Measurements from ENCODE around the gene CAPN5.

The CAPN5 gene

GRCh38 chr11:77136074-77136473 lies 69.3 kb downstream of the CAPN5 start:
- DNase-seq (ENCODE audit: low read depth) = no peak

- no peak for DNase-seq (ENCODE audit: low read depth)
These were observed 70.1 kb downstream of the CAPN5 start for GRCh38 chr11:77136784-77137420.

- DNase-seq (ENCODE audit: low read depth) = no peak
These were observed 70.7 kb downstream of the CAPN5 start for GRCh38 chr11:77137421-77137820.

DNA sequence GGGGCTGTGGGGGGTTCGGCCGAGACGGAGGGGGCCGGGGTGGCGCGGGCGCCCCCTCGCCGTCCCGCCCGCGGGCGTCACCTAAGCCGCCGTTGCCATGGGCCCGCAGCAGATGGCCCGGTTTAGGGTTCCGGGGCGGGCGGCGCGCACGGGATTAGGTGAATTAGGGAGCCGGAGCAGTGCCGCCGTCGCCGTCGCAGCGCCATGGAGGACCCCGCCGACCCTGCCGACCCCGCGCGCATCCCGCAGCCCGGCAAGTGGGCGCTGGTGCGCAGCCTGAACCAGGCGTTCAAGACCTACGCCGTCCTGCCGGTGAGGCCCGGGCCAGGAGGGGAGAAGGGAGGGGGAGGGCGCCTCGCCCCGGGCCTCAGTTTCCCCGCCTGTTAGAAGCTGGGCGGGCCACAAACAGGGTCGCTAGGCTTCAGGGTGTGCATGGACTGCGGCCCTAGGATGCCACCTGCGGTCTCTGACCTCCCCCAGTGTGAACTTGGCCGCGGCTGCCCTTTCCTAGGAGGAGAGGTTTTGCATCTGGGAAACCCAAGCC lies 71.4 kb downstream of the CAPN5 start:
- DNase-seq (ENCODE audit: low read depth) = no peak

DNA sequence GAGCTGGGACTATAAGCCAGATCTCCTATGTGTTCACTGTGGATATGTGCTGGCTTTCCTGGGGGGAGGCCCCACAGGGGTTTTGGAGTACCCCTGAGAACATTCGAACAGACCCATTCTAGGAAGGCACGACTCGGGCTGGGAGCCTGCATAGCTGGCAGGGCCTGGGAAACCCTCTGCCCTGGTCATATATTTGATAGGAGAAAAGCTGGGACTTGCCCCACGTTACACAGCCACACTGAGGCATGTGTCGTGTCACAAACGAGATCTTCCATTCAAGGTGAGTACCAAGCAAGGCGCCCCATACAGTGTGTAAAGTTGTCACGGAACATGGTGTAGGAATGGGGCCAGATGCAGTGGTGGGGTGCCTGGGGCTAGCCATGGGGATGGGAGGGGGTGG lies 72.4 kb downstream of the CAPN5 start:
- no peak for DNase-seq (ENCODE audit: low read depth)

DNA sequence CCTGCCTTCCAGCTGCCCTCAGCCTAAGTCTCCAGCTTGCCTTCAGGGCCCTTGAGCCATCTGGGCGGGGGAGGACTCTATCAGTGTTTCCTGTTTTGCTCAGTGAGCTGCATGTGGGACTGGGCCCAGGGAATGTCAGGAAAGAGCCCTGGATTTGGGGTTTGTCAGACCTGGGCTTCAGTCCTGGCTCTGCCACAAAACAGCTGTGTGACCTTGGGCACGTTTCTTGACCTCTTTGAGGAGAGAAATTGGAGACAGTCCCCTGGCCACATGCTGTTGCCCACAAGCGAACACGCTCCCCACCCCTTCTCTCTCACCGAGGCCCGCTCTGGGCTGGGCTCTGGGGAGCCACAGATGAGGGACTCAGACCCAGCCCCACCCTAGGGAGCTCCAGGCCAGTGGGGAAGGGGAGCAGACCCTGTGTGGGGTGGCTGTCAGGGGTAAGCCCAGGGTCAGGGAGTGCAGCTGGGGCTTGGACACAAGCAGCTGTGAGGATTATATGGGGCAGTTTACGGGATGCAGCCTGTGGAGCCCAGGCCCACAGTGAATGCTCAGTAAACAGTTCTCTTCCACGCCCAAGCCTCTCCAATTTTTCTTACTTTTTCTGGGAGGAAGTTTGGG lies 73.6 kb downstream of the CAPN5 start:
- DNase-seq (ENCODE audit: low read depth) = no peak

DNA sequence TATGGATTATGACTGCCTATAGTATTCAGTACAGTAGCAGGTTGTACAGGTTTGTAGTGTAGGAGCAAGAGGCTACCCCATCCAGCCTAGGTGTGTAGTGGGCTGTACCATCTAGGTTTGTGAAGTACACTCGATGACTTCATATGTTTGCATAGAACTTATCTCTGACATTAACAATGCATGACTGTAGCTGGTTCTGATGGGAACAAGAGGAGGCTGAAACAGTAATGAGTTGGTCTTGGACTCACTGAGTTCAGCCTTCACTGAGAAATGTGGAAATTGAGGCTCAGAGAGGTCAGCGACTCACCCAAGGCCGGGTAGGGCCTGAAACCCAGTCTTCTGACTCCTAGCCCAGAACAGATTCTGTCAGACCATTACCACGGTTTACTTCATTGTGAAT lies 74.3 kb downstream of the CAPN5 start:
- DNase-seq (ENCODE audit: low read depth) = no peak

GRCh38 chr11:77141475-77141874 lies 74.7 kb downstream of the CAPN5 start:
- DNase-seq (ENCODE audit: low read depth) = no peak

DNA sequence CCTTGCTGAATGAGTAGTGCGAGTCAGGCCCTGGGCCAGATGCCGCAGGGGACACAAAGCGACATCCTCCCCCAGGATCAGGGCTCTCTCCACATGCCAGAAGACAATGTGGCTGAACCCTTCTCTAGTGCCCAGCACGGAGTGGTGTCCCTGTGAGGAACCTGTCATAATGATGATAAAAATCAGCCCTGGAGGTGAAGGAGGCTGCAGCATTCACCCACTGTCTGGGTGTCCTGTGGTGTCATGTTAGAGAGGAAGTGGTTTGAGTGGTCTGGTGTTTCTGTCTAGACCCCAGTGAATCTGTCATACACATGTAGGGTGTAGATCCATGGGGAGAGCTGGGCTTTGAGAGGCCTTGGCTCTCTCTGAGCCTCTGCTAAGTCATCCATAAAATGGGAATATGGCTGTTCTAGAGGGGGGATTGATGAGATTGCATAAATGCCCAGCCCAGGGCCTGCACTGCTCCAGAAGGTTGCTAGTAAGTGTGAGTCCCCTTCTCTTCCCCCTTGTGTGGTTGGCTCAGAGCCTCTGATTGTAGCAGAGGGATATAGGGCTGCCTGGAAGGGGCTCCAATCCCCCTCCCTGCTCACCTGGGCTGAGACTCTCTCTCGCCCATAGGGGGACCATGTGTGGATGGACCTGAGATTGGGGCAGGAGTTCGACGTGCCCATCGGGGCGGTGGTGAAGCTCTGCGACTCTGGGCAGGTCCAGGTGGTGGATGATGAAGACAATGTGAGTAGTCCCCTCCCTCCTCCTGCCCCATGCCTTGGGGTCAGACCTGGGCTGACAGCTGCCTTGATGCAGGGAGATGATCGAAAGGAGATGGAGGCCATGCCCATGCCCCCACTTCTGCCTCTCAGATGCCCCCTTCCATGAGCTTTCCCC lies 75.6 kb downstream of the CAPN5 start:
- DNase-seq (ENCODE audit: low read depth) = no peak

DNA sequence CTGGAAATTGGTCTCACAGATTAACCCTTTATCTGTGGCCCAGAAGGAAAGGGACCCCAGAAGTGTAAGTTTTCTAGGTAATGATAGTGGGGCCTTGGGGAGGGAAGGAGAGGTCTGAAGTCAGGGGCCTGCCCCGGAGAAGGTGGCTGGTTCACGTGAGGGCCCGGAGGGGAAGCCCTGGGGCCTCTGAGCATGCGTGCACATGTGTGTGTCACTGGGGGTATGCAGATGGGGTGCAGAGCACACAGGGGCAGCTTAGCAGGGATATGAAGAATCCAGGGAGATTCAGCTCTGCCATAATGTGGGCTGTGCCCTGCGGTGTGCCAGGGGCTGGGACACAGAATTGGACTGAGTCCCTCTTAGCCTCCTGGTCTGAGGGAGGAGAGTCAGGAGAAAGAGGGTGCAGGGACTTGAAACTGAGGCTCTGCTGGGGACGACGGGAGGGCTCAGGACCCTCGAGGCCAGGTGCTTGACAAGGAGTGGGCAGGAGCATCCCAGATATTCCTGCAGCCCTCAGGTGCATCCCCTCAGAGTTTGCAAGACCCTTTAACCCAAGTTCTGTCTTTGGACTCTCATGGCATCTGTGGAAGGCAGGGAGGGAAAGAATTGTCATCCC lies 76.7 kb downstream of the CAPN5 start:
- no peak for DNase-seq (ENCODE audit: low read depth)

- DNase-seq (ENCODE audit: low read depth) = no peak
These were observed 77.6 kb downstream of the CAPN5 start for GRCh38 chr11:77144196-77144856.

DNA sequence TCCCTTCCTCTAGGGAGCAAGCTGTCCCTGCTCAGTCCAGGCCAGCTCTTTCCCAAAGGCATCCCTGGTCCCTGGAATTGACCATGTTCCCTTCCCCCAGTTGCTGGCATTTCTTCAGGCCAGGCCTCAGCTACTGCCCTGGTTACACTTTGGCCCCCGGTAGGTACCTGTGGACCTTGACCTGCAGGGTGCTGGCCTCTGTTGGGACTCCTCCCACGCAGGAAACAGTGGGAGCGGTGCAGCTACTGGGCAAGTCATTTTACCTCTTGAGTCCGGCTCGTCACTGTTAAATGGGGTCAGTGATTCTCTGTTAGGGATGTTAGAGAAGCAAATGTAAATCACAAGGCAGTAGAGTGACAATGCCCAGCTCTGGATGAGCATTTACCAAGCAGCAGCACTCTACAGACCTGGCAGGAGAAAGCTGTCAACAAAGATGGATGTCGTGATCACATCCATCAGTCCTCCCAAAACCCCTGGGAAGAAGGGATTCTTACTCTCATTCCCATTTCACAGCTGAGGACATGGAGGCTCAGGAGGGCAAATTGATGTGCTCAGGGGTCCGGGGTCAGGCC lies 78.2 kb downstream of the CAPN5 start:
- DNase-seq (ENCODE audit: low read depth) = no peak

DNA sequence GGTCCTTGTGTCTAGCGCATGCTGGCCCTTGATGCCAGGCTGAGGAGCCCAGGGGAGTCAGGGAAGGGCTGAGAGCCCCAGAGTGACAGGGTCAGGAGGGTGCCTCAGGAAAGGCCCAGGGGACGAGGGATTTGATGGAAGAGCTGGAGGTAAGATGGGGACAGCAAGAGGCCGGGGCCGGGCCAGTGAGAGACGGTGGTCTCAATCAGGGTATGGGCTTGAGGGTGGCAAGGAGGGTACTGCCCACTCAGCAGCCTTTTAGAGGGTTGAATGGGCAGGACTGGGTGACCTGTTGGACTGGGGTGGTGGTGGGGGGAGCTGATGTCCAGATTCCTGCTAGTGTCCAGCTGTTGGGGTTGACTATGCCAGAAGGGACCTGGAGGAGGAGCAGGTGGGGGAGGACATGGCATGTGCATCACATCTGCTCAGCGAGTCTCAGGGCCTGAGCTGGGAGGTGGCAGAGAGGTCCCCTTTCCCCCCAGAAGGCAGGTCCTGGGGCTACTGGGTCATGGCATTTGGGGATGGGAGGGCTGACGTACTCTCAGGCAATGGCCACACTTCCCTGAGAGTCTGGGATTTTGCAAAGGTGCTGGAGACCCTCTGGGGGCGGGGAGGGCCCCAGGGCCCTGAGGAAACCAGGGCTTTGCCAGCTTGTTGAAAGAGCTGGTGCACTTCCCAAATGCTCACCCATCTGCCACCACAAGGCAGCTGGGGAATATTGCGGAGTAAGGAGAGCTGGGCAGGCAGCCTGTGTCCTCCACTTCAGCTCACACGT lies 79.7 kb downstream of the CAPN5 start:
- DNase-seq (ENCODE audit: low read depth) = no peak

- DNase-seq (ENCODE audit: low read depth) = no peak
These were observed 80.2 kb downstream of the CAPN5 start for GRCh38 chr11:77147036-77147315.

DNA sequence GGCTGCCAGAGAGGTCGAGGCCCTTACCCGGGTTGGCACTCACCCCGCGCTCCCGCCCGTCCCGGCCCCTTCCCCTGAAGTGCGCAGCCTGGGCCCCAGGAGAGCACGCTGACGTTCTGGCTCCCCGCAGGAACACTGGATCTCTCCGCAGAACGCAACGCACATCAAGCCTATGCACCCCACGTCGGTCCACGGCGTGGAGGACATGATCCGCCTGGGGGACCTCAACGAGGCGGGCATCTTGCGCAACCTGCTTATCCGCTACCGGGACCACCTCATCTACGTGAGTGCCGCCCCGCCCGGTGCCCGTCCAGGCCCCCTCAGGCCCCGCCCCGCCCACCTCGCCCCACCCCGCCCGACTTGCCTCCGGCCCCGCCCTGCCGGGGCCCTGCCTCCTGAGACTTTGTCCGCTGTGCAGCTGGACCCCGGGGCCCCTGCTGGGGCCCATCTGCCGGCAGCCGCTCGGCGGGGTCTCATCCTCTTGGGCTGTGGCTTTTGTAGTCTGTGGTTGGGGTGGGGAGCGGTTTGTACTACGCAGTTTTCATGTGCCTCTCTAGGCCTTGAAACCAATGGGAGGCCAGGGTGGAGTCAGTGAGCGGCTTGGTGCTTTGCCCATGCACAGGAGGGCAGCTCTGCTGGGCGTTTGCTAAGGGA lies 81.0 kb downstream of the CAPN5 start:
- DNase-seq (ENCODE audit: low read depth) = no peak

DNA sequence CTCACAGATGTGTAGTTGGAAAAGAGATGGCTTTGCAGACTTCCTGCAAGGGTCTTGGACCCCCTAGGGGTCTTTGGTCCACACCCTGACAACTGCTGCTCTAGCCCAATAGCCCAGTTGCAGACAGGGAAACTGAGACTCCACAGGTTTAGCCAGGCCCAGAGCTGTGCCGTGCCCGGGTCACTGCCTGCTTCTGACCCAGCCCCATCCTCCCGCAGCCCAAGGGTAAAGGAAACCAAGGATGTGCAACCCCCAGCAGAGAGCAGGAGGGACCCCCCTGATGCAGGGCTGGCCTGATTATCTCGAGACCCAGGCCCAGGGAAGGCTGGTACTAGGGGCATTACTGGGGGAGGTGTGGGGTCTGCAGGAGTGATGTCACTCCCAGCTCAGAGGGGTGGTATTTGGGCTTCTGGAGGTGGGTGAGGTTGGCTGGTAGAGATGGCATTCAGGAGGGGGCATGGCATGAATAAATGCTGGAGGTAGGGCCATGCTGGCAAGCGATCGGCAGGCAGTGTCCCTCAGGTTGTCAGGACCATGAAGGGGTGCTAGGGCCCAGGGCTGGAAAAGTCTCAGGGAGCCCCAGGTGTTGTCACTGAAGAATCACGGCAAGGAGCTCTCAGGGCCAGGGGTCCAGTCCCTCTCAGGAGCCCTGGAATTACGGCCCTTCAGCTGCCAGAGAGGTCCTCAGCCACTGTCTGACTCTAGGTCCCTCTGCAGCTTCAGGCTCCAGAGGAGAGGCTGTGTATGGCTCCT lies 82.4 kb downstream of the CAPN5 start:
- DNase-seq (ENCODE audit: low read depth) = no peak

GRCh38 chr11:77149716-77150392 lies 83.1 kb downstream of the CAPN5 start:
- no peak for DNase-seq (ENCODE audit: low read depth)

DNA sequence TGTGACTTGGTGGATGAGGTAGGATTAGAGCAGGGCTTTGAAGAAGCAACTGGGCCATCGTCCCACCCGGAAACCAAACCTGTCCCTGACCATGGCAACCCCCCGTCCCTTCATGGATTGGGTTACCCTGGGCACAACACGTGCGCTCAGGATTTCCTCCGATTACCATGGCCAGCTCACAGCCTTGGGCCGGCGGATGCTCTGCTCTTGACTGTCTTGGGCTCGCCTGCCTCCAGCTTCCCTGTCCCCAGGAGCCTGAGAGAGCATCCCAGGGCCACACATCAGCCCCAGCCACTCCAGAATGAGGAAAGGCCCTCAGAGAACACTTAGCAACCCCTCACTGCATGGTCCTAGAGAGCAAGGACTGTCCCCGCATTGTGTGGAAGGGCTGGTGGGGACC lies 84.1 kb downstream of the CAPN5 start:
- DNase-seq (ENCODE audit: low read depth) = no peak
